Naive thymus-derived CD4-positive, alpha-beta T cell (primary cell): ENCODE results near the gene MYCBP2. TPM values are rescaled to one million over a fixed set of nuclear protein-coding genes. Genes with fewer than 3 reads are reported as not detected.

Experiments used
- ATAC-seq: fragments of 150-1000 bp; cut with Tn5 transposase; 2 replicates; pipeline ENCODE4 v1.10.0; 2021; ENCODE audit warnings: mild to moderate bottlenecking, moderate library complexity
- CTCF ChIA-PET: fragments of 350-600 bp; sonication (Branson Sonifier 250); formaldehyde crosslinking; loops from one replicate; lab custom pipeline; 2021; ENCODE audit warnings: antibody characterized with exemption; lab: Charles Lee
- POLR2A ChIA-PET: fragments of 350-600 bp; sonication (Branson Sonifier 250); formaldehyde crosslinking; loops from one replicate; lab custom pipeline; 2021; ENCODE audit warnings: antibody characterized with exemption, inconsistent platforms; lab: Charles Lee
- DNase-seq, 9 donors: peaks; one replicate each; pipeline versions ENCODE4 v3.0.0 to v3.0.0-alpha.2; 2020 to 2022; ENCODE audit warnings: mixed read lengths in 1 of 9
- H3K27ac ChIP-seq: one replicate; pipeline ENCODE4 v1.7.0; 2013; ENCODE audit warnings: mild to moderate bottlenecking, low read depth, low read length, moderate library complexity
- H3K27me3 ChIP-seq, 2 donors: one replicate each; pipeline ENCODE4 v1.7.0; 2013; ENCODE audit warnings: low read length in 2 of 2, mild to moderate bottlenecking in 2 of 2, moderate library complexity in 2 of 2; ENCODE audit not compliant: control insufficient read depth in 2 of 2, insufficient read depth in 2 of 2
- H3K36me3 ChIP-seq, 3 experiments: 1 replicate in 2 of 3; 2 replicates in 1 of 3; pipeline ENCODE4 v1.7.0; 2013; ENCODE audit warnings: low read length in 3 of 3, mild to moderate bottlenecking in 3 of 3, moderate library complexity in 1 of 3; ENCODE audit not compliant: insufficient read depth in 3 of 3, control insufficient read depth in 2 of 3
- H3K4me1 ChIP-seq, 2 donors: one replicate each; pipeline ENCODE4 v1.7.0; 2013; ENCODE audit warnings: low read length in 2 of 2, mild to moderate bottlenecking in 2 of 2, moderate library complexity in 1 of 2; ENCODE audit not compliant: control insufficient read depth in 2 of 2, insufficient read depth in 2 of 2
- H3K4me3 ChIP-seq: 2 replicates; pipeline ENCODE4 v1.7.0; 2013; ENCODE audit warnings: mild to moderate bottlenecking, low read length
- H3K9me3 ChIP-seq, 3 experiments: 1 replicate in 2 of 3; 2 replicates in 1 of 3; pipeline ENCODE4 v1.7.0; 2013; ENCODE audit warnings: low read length in 3 of 3; ENCODE audit not compliant: control insufficient read depth in 2 of 3
- H3K27ac Mint-ChIP-seq, 9 donors: one replicate each; pipeline ENCODE4 v1.8.0; 2020 to 2022; ENCODE audit warnings: mixed read lengths in 9 of 9, mild to moderate bottlenecking in 8 of 9, moderate library complexity in 5 of 9, inconsistent platforms in 2 of 9
- H3K27me3 Mint-ChIP-seq, 5 donors: one replicate each; pipeline ENCODE4 v1.8.0; 2021 to 2022; ENCODE audit warnings: mixed read lengths in 5 of 5, mild to moderate bottlenecking in 1 of 5
- H3K36me3 Mint-ChIP-seq, 5 donors: one replicate each; pipeline ENCODE4 v1.8.0; 2020 to 2022; ENCODE audit warnings: mixed read lengths in 5 of 5, mild to moderate bottlenecking in 3 of 5, inconsistent platforms in 1 of 5
- H3K4me1 Mint-ChIP-seq, 7 donors: one replicate each; pipeline ENCODE4 v1.8.0; 2020 to 2022; ENCODE audit warnings: mixed read lengths in 7 of 7, mild to moderate bottlenecking in 3 of 7, inconsistent platforms in 1 of 7
- H3K4me3 Mint-ChIP-seq, 10 donors: one replicate each; pipeline ENCODE4 v1.8.0; 2020 to 2022; ENCODE audit warnings: mild to moderate bottlenecking in 10 of 10, mixed read lengths in 10 of 10, moderate library complexity in 6 of 10, inconsistent platforms in 2 of 10
- H3K9me3 Mint-ChIP-seq, 11 donors: one replicate each; pipeline ENCODE4 v1.8.0; 2020 to 2022; ENCODE audit warnings: mixed read lengths in 11 of 11, mild to moderate bottlenecking in 4 of 11, inconsistent platforms in 1 of 11, moderate library complexity in 1 of 11
- intact Hi-C, 2 donors: fragments of 100-400 bp; cut with micrococcal nuclease; formaldehyde crosslinking; loops; one replicate each; pipeline ENCODE4 v1.15.1; 2023
- polyA plus RNA-seq, 2 donors: library from polyadenylated mRNA; unstranded; fragments of 300-500 nt; fragmentation: Illumina TruSeq; gene quantifications; one replicate each; pipeline ENCODE4 v1.2.3, GENCODE V29; 2021
- total RNA-seq, 6 experiments: library from RNA in 5 of 6; stranded (reverse) in 5 of 6; gene quantifications; 1 replicate in 5 of 6; 2 replicates in 1 of 6; pipeline ENCODE4 v1.2.3 and lab custom pipeline; 2021 to 2026

The MYCBP2 gene
- total and polyA plus RNA-seq, 7 experiments from 2014 or later: 38.8 to 216 (median 162) TPM

- H3K27me3 ChIP-seq: no peaks in the 10 kb centered on the region
- no peak for ATAC-seq
- H3K9me3 ChIP-seq: no peaks in the 10 kb centered on the region
- Mint-ChIP-seq H3K27ac (peak overlapping the region in 2 of 9 donors; percentile 5 to 36), H3K9me3 (no peaks in the 10 kb centered on the region), H3K36me3 (peaks cover 4 to 62% (median 27%) of the 10 kb centered on the region in 5 donors), H3K27me3 (no peaks in the 10 kb centered on the region), H3K4me3 (no peak overlapping the region), H3K4me1 (peaks cover 0 to 2% (median 0%) of the 10 kb centered on the region in 7 donors)
- intact Hi-C loops: loop anchor here in 1 of 2 donors (5.0 kb wide), 2 partner anchors 40 to 145 kb away; no protein-coding TSS in a partner anchor
- POLR2A ChIA-PET: interaction anchor here (0.9 to 1.0 kb wide), 2 partner anchors 42 to 75 kb away, joined by 4 to 6 read pairs; no protein-coding TSS in a partner anchor
- H3K4me1 ChIP-seq: no peaks in the 10 kb centered on the region
- peaks cover 10 to 51% (median 19%) of the 10 kb centered on the region in 3 experiments for H3K36me3 ChIP-seq
- no peak overlapping the region for H3K27ac ChIP-seq
- no peak overlapping the region for H3K4me3 ChIP-seq
- DNase-seq: no peak
- CTCF ChIA-PET: no interaction called here
Measured at GRCh38 chr13:77067519-77067918, 259.4 kb downstream of the MYCBP2 start.

- Mint-ChIP-seq H3K4me3 (no peak overlapping the region), H3K27me3 (no peaks in the 10 kb centered on the region), H3K9me3 (no peaks in the 10 kb centered on the region), H3K4me1 (peaks cover 0 to 2% (median 0%) of the 10 kb centered on the region in 7 donors), H3K36me3 (peaks cover 4 to 65% (median 27%) of the 10 kb centered on the region in 5 donors), H3K27ac (peak overlapping the region in 5 of 9 donors; percentile 23 to 80 (median 74))
- Histone ChIP-seq H3K27ac (no peak overlapping the region), H3K4me1 (no peaks in the 10 kb centered on the region), H3K9me3 (no peaks in the 10 kb centered on the region), H3K27me3 (no peaks in the 10 kb centered on the region), H3K36me3 (peaks cover 10 to 64% (median 33%) of the 10 kb centered on the region in 3 experiments), H3K4me3 (no peak overlapping the region)
- intact Hi-C loops: loop anchor here in 1 of 2 donors (5.0 kb wide), 2 partner anchors 42 to 143 kb away; no protein-coding TSS in a partner anchor
- no peak for ATAC-seq
- ChIA-PET CTCF (no interaction called here), POLR2A (no interaction called here)
- DNase-seq: no peak
Measured at GRCh38 chr13:77065461-77066147, 261.3 kb downstream of the MYCBP2 start.

GRCh38 chr13:77062097-77062496 is 264.8 kb downstream of the MYCBP2 start:
- Mint-ChIP-seq H3K9me3 (no peaks in the 10 kb centered on the region), H3K27me3 (no peaks in the 10 kb centered on the region), H3K27ac (peak overlapping the region in 2 of 9 donors; percentile 20 to 70), H3K4me1 (peaks cover 0 to 2% (median 0%) of the 10 kb centered on the region in 7 donors), H3K4me3 (no peak overlapping the region), H3K36me3 (peaks cover 4 to 50% (median 24%) of the 10 kb centered on the region in 5 donors)
- ChIA-PET CTCF (no interaction called here), POLR2A (no interaction called here)
- H3K27ac ChIP-seq: no peak overlapping the region
- no peak overlapping the region for H3K4me3 ChIP-seq
- no peak for DNase-seq
- H3K4me1 ChIP-seq: no peaks in the 10 kb centered on the region
- intact Hi-C loops: no loop called here
- no peaks in the 10 kb centered on the region for H3K27me3 ChIP-seq
- no peaks in the 10 kb centered on the region for H3K9me3 ChIP-seq
- ATAC-seq: no peak
- peaks cover under 1 to 67% (median 27%) of the 10 kb centered on the region in 3 experiments for H3K36me3 ChIP-seq

GRCh38 chr13:77061362-77061761 is 265.5 kb downstream of the MYCBP2 start:
- peaks cover 0 to 2% (median 0%) of the 10 kb centered on the region in 7 donors for H3K4me1 Mint-ChIP-seq
- peaks cover 0 to 71% (median 32%) of the 10 kb centered on the region in 3 experiments for H3K36me3 ChIP-seq

GRCh38 chr13:77056886-77057285 is 270.0 kb downstream of the MYCBP2 start:
- Histone ChIP-seq H3K4me1 (no peaks in the 10 kb centered on the region), H3K4me3 (no peak overlapping the region), H3K27me3 (no peaks in the 10 kb centered on the region), H3K36me3 (peaks cover 6 to 78% (median 43%) of the 10 kb centered on the region in 3 experiments), H3K27ac (no peak overlapping the region), H3K9me3 (no peaks in the 10 kb centered on the region)
- Mint-ChIP-seq H3K27me3 (no peaks in the 10 kb centered on the region), H3K36me3 (peaks cover 16 to 46% (median 29%) of the 10 kb centered on the region in 5 donors), H3K9me3 (no peaks in the 10 kb centered on the region), H3K4me3 (no peak overlapping the region), H3K4me1 (no peaks in the 10 kb centered on the region), H3K27ac (peak overlapping the region in 6 of 9 donors; percentile 8 to 39 (median 12))
- ChIA-PET CTCF (no interaction called here), POLR2A (interaction anchor here (0.9 kb wide), 1 partner anchor 31 kb away, joined by 3 read pairs; no protein-coding TSS in a partner anchor)
- no peak for DNase-seq
- intact Hi-C loops: loop anchor here in 1 of 2 donors (5.0 kb wide), 1 partner anchor 35 kb away; no protein-coding TSS in a partner anchor
- no peak for ATAC-seq

More at GRCh38 chr13:77061362-77061761, 265.5 kb downstream of the MYCBP2 start:
- no peak for ATAC-seq
- Mint-ChIP-seq H3K27ac (peak overlapping the region in 3 of 9 donors; percentile 20 to 65 (median 52)), H3K27me3 (no peaks in the 10 kb centered on the region), H3K36me3 (peaks cover 4 to 55% (median 30%) of the 10 kb centered on the region in 5 donors), H3K9me3 (no peaks in the 10 kb centered on the region), H3K4me3 (no peak overlapping the region)
- Histone ChIP-seq H3K9me3 (no peaks in the 10 kb centered on the region), H3K4me3 (no peak overlapping the region), H3K27ac (no peak overlapping the region), H3K27me3 (no peaks in the 10 kb centered on the region), H3K4me1 (no peaks in the 10 kb centered on the region)
- ChIA-PET CTCF (no interaction called here), POLR2A (no interaction called here)
- no peak for DNase-seq
- intact Hi-C loops: no loop called here

- Histone ChIP-seq H3K4me3 (no peak overlapping the region), H3K27me3 (no peaks in the 10 kb centered on the region), H3K9me3 (no peaks in the 10 kb centered on the region), H3K4me1 (no peaks in the 10 kb centered on the region), H3K27ac (no peak overlapping the region), H3K36me3 (peaks cover 6 to 80% (median 38%) of the 10 kb centered on the region in 3 experiments)
- H3K4me3 Mint-ChIP-seq: no peak overlapping the region
- peak overlapping the region in 4 of 9 donors; percentile 10 to 77 (median 24) for H3K27ac Mint-ChIP-seq
- ChIA-PET CTCF (no interaction called here), POLR2A (interaction anchor here (0.6 to 0.9 kb wide), 2 partner anchors 30 to 123 kb away, joined by 3 read pairs; no protein-coding TSS in a partner anchor)
- peaks cover 18 to 45% (median 28%) of the 10 kb centered on the region in 5 donors for H3K36me3 Mint-ChIP-seq
- H3K4me1 Mint-ChIP-seq: no peaks in the 10 kb centered on the region
- DNase-seq (no peak), ATAC-seq (no peak)
- H3K27me3 Mint-ChIP-seq: no peaks in the 10 kb centered on the region
- H3K9me3 Mint-ChIP-seq: no peaks in the 10 kb centered on the region
- intact Hi-C loops: loop anchor here in 1 of 2 donors (5.0 kb wide), 1 partner anchor 36 kb away; no protein-coding TSS in a partner anchor
Measured at GRCh38 chr13:77056382-77056781, 270.5 kb downstream of the MYCBP2 start.
